ENCODE data around the gene ST14.

Gene ST14

GRCh38 chr11:130137999-130138398 is 21.6 kb upstream of the ST14 start:
- DNase-seq: no peak

GRCh38 chr11:130139401-130139800 is 20.2 kb upstream of the ST14 start:
- DNase-seq: no peak

- DNase-seq: no peak
Observed at GRCh38 chr11:130141561-130142341, 17.8 kb upstream of the ST14 start.

GRCh38 chr11:130144141-130144540 is 15.4 kb upstream of the ST14 start:
- DNase-seq: no peak

- no peak for DNase-seq
Observed at GRCh38 chr11:130144861-130145281, 14.7 kb upstream of the ST14 start.

- DNase-seq: no peak
Observed at GRCh38 chr11:130145311-130145812, 14.2 kb upstream of the ST14 start.

- DNase-seq: peak; percentile 86
Observed at GRCh38 chr11:130145975-130146776, 13.4 kb upstream of the ST14 start.

- no peak for DNase-seq
Observed at GRCh38 chr11:130146796-130147195, 12.8 kb upstream of the ST14 start.

- no peak for DNase-seq
Observed at GRCh38 chr11:130148796-130149326, 10.7 kb upstream of the ST14 start.

GRCh38 chr11:130150790-130151189 is 8.8 kb upstream of the ST14 start:
- DNase-seq: no peak

- no peak for DNase-seq
Observed at GRCh38 chr11:130151196-130151595, 8.4 kb upstream of the ST14 start.

GRCh38 chr11:130156108-130157022 is 3.2 kb upstream of the ST14 start:
- no peak for DNase-seq

- no peak for DNase-seq
Observed at GRCh38 chr11:130157101-130157500, 2.5 kb upstream of the ST14 start.

- DNase-seq: no peak
Observed at GRCh38 chr11:130157840-130158239, 1.7 kb upstream of the ST14 start.

- no peak for DNase-seq
Observed at GRCh38 chr11:130159139-130159538, 443 bp upstream of the ST14 start.

GRCh38 chr11:130160498-130161155 is 1.0 kb downstream of the ST14 start:
- DNase-seq: no peak

GRCh38 chr11:130161441-130162145 is 2.0 kb downstream of the ST14 start:
- no peak for DNase-seq

GRCh38 chr11:130162733-130163132 is 3.2 kb downstream of the ST14 start:
- DNase-seq: no peak

GRCh38 chr11:130163346-130164220 is 4.0 kb downstream of the ST14 start:
- peak; percentile 41 for DNase-seq

GRCh38 chr11:130164221-130164570 is 4.6 kb downstream of the ST14 start:
- DNase-seq: no peak

Data from NCI-H510A (cell line).